NCI-H2196 treated with DMSO at 0.1 percent for 48 hours (cell line): Measurements from ENCODE around the gene NAALADL2.
A peak's percentile ranks its signal among the peaks of the same experiment; 100 is the strongest.
"Not testable (repeated sequence)": the region's sequence is repeated elsewhere in the genome, so short reads cannot be mapped to it uniquely, and the experiment has no call there.

Source experiments
- DNase-seq: peaks from one replicate; lab custom pipeline; 2025; ENCODE audit not compliant: unreplicated experiment; lab: John Stamatoyannopoulos, UW

The NAALADL2 gene

DNA sequence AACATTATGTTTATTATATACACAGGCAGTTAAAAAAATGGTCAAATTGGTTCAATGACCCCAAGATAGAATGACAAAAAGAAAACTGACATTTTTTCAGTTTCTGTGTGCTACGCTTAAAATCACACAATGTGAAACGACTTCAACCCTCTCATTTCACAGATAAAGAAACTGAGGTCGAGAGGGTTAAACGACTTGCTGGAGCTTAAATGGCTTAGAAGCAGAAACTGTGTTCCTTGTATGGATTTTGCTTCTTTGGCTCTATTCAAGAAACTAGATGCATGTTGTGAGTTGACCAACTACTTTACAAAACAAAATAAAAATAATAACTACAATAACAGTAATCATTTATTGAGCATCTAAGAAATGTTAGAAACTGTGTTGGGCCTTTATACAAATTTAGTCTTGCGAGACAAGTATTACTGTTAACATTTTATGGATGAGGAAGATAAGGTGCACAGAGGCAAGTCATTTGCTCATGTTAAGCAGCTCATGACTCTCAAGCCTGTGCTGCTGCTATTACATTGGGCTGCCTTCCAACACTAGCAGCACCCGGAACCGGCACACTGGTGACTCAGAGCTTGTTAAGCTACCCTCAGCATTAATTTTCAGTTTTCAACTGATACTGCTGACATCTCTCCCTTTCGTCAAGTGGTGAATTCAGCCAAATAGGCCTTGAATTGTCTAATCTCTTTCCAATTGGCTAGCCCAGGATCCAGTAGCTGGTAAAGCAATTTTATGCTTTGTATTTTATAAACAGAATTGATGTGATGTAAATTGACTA, 487.6 kb downstream of the NAALADL2 start:
- DNase-seq, result peak; percentile 88

- no peak for DNase-seq
These were observed 490.0 kb downstream of the NAALADL2 start for GRCh38 chr3:175349168-175349567.

- no peak for DNase-seq
These were observed 496.7 kb downstream of the NAALADL2 start for GRCh38 chr3:175355801-175356335.

GRCh38 chr3:175356899-175357324, 497.8 kb downstream of the NAALADL2 start:
- no peak for DNase-seq

DNA sequence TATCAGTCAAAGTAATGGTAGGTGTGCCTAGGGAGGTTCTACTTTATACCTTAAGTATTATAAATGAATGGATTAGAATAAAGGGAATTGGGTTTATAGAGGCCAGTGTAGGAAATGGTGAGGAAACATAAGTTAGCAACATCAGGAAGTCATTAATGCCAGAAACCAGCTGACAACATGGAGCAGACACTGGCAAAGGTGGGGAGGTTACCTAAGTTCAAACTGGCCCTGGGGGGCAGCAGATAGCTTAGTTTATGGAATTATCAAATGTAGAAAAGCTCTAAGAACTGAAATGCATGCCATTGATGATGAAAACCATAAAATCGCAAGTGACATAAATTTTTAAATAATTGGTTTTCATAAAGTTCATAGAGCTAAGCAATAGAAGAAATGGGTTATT, 498.6 kb downstream of the NAALADL2 start:
- DNase-seq, result no peak

DNA sequence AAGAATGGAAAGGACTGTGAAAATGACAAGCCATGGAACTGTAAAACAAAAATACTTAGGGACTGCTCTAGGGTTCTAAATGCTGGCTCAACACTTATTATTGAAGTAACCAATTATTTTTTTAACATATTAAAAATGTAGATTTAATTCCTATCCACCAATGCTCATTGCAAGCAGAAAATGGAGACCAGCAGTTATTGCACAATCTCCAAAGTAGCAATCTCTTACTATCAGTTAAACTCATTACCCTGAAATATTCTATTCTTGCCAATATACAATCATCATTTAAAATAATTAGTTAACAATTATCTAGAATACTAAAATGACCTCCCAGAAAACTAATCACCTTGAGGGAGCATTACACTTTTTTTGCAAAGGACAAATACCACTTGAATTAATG, 499.8 kb downstream of the NAALADL2 start:
- DNase-seq, result no peak

GRCh38 chr3:175370426-175370825, 511.3 kb downstream of the NAALADL2 start:
- DNase-seq, result not testable (repeated sequence)

- DNase-seq, result not testable (repeated sequence)
These were observed 512.1 kb downstream of the NAALADL2 start for GRCh38 chr3:175371187-175371586.

DNA sequence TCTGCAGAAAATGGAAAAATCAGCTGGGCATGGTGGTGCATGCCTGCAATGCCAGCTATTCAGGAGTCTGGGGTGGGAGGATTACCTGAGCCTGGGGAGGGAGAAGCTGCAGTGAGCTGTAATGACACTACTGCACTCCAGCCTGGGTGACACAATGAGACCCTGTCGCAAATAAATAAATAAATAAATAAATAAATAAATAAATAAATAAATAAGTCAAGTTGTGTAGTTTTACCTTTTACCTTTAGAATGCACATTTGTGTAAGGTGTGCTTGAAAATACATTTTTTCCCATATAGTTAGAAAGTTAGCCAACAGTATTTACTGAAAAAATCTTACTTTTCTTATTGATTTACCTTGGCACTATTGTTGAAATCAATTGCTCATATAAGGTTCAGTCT, 515.6 kb downstream of the NAALADL2 start:
- DNase-seq, result no peak

DNA sequence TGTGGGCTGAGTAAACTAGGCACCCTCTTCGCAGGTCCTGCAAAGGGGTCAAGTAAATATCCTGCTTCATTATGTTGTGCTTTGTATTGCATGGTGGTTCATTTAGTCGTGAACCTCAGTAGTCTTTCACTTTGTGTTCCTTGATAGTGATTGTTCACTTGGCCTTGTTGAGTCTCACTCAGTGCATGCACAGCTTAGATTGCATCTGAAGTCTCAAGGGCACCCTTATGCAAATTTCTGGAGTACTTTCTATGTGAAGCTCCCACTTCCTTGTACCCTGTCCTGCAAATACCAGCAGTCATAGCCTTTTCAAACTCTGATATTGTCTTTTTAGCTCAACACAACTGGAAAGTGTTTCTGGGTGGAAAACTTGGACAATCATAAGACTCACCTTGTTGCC, 519.2 kb downstream of the NAALADL2 start:
- no peak for DNase-seq

- DNase-seq, result no peak
These were observed 522.6 kb downstream of the NAALADL2 start for GRCh38 chr3:175381685-175382084.

DNA sequence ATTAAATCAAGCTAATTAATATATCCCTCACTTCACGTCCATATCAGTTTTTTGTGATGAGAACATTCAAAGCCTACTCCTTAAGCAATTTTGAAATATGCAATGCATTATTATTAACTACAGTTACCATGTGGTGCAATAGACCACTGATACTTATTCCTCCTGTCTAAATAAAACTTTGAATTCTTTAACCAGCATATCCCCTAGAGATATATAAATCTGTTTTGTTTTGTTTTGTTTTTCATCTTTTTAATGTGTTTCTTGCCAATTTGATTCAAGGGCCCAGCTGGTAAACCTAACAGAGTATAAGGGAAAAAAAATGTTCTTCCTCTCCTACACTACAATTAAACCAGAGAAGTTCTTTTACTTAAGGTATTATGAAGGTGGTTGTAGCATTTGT, 524.2 kb downstream of the NAALADL2 start:
- DNase-seq, result no peak

- no peak for DNase-seq
These were observed 524.7 kb downstream of the NAALADL2 start for GRCh38 chr3:175383813-175384212.

- DNase-seq, result no peak
These were observed 525.4 kb downstream of the NAALADL2 start for GRCh38 chr3:175384569-175384968.

DNA sequence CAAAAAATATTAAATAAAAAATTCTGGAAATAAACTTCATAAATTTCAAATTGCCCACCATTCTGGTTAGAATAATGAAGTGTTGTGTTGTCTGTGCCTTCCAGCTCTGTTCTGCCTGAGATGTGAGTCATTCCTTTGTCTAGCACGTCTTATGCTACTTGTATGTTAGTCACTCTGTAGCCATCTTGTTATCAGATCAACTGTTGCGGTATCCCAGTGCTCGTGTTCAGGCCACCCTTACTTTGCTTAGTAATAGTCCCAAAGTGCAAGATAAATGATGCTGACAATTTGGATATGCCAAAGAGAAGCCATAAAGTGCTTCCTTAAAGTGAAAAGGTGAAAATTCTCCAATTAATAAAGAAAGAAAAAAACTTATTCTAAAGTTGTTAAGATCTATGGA, 527.5 kb downstream of the NAALADL2 start:
- no peak for DNase-seq

GRCh38 chr3:175389560-175389959, 530.4 kb downstream of the NAALADL2 start:
- no peak for DNase-seq

DNA sequence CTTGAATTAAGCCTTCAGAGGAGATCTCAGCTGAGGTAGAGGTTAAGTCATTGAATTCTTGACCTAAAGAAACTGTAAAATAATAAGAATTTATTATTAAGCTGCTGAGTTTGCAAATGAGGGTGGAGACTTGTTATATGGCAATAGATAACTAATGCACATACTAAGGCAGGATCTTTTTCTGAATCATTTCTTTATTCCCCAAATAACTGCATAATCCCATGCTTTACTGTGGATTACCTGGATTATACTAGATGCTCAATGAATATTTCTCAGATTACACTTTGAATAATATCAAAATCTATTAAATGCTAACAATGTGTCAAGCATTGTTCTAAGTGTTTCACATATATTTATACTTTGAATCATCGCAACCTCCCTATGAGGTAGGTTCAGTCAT, 532.5 kb downstream of the NAALADL2 start:
- no peak for DNase-seq

DNA sequence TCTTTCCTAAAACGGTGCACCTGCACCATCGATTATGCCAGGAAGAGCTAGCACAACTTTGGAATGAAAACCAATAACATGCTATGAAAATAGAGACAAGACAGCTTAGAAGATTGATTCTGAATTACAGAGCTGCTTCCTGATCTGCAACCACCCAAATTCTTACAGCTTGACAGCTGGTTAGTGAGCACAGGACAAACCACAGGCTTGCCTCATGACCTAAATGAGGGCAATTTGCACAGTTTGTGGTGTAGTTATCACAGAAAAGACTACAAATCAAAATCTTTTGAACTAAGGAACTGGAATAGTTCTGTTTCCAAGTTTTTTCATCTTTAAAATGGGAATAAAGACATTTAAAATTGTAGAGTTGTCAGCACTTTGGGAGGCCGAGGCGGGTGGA, 533.5 kb downstream of the NAALADL2 start:
- DNase-seq, result no peak

GRCh38 chr3:175397372-175397771, 538.2 kb downstream of the NAALADL2 start:
- DNase-seq, result no peak

- no peak for DNase-seq
These were observed 539.5 kb downstream of the NAALADL2 start for GRCh38 chr3:175398676-175399075.

DNA sequence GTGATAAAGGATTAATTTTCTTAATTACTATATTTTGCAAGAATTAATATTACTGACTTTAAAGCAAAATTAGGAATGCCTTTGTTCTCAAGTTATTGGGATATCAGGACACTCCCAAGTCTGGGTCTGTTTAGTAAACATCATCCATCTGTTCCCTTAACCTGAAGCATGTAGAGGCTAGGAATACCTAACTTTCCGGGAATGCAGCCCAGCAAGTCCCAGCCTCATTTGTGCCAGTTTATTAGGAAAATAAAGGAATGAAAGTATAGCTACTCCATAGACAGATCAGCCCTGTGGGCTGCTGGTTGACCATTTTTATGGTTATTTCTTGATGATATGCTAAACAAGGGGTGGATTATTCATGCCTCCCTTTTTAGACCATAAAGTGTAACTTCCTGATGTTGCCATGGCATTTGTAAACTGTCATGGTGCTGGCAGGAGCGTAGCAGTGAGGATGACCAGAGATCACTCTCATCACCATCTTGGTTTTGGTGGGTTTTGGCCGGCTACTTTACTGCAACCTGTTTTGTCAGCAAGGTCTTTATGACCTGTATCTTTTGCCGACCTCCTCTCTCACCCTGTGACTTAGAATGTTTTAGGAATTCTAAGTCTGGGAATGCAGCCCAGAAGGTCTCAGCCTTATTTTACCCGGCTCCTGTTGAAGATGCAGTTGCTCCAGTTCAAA, 540.2 kb downstream of the NAALADL2 start:
- no peak for DNase-seq

DNA sequence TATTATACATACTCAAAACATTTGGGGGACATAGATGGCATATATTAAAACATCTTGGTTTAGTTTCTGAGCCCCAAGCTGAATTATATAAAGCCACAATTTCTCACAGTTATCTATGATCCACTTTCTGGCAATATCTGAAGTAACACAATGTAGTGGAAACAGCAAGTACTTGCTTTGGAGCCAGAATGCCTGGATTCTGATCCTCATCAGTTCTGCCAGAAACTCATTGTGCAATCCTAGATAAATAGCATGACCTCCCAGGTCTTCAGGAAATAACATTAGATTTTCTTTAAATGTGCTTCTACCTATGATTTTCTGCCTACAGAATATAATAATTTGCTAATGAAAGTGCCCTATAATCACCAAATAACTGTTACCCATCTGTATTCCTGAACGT, 544.9 kb downstream of the NAALADL2 start:
- DNase-seq, result no peak
